WTC11 (cell line): ENCODE data around the gene RGS9. TPM values are rescaled to one million over a fixed set of nuclear protein-coding genes. Genes with fewer than 3 reads are reported as not detected.

ENCODE experiments used
- ATAC-seq: fragments of 200-7000 bp; cut with Tn5 transposase; 2 replicates; pipeline ENCODE4 v1.10.0; 2021; ENCODE audit warnings: mild to moderate bottlenecking, moderate library complexity
- CTCF ChIA-PET: fragments of 300-600 bp; sonication (Branson Sonifier 250); formaldehyde crosslinking; loops from one replicate; lab custom pipeline; 2021; ENCODE audit warnings: antibody characterized with exemption; lab: Charles Lee
- POLR2A ChIA-PET: fragments of 350-600 bp; sonication (Branson Sonifier 250); formaldehyde crosslinking; loops from one replicate; lab custom pipeline; 2021; ENCODE audit warnings: antibody characterized with exemption; lab: Charles Lee
- DNase-seq: peaks from one replicate; pipeline ENCODE4 v3.0.0; 2021; ENCODE audit warnings: low spot score
- H3K27ac Mint-ChIP-seq: 2 replicates; pipeline ENCODE4 v1.8.0; 2021; ENCODE audit warnings: mixed read lengths
- H3K27me3 Mint-ChIP-seq: 2 replicates; pipeline ENCODE4 v1.8.0; 2021; ENCODE audit warnings: low read depth, mild to moderate bottlenecking, moderate library complexity, mixed read lengths
- H3K36me3 Mint-ChIP-seq: 2 replicates; pipeline ENCODE4 v1.8.0; 2021; ENCODE audit warnings: mixed read lengths
- H3K4me1 Mint-ChIP-seq: 2 replicates; pipeline ENCODE4 v1.8.0; 2022; ENCODE audit warnings: mixed read lengths
- H3K4me3 Mint-ChIP-seq: 2 replicates; pipeline ENCODE4 v1.8.0; 2021; ENCODE audit warnings: mild to moderate bottlenecking, moderate library complexity, mixed read lengths
- H3K9me3 Mint-ChIP-seq: 2 replicates; pipeline ENCODE4 v1.8.0; 2021; ENCODE audit warnings: mixed read lengths
- AR ChIP-seq: fragments of 250-450 bp; sonication (Bioruptor Pico); IDR thresholded peaks from 2 replicates; pipeline ENCODE4 v1.9.0; 2021; ENCODE audit warnings: mild to moderate bottlenecking
- ELF4 ChIP-seq: sonication (generic); formaldehyde crosslinking; IDR thresholded peaks from 2 replicates; pipeline ENCODE4 v1.8.1; 2022; ENCODE audit warnings: low read depth, mild to moderate bottlenecking, moderate library complexity, missing genetic modification reagents
- ERG ChIP-seq: fragments of 250-450 bp; sonication (Bioruptor Pico); IDR thresholded peaks from 2 replicates; pipeline ENCODE4 v1.8.0; 2021; ENCODE audit warnings: mild to moderate bottlenecking
- ETV6 ChIP-seq: sonication (generic); formaldehyde crosslinking; IDR thresholded peaks from 2 replicates; pipeline ENCODE4 v1.8.1; 2022; ENCODE audit warnings: mild to moderate bottlenecking, missing genetic modification reagents
- FOXJ3 ChIP-seq: sonication (generic); formaldehyde crosslinking; IDR thresholded peaks from 2 replicates; pipeline ENCODE4 v1.9.0; 2021; ENCODE audit warnings: missing genetic modification reagents, mild to moderate bottlenecking, borderline replicate concordance
- FOXK1 ChIP-seq: sonication (generic); formaldehyde crosslinking; IDR thresholded peaks from 2 replicates; pipeline ENCODE4 v1.8.0; 2022; ENCODE audit warnings: mild to moderate bottlenecking, moderate library complexity, missing genetic modification reagents
- FOXP4 ChIP-seq: sonication (generic); formaldehyde crosslinking; IDR thresholded peaks from 2 replicates; pipeline ENCODE4 v1.8.0; 2022; ENCODE audit warnings: mild to moderate bottlenecking, missing genetic modification reagents
- IRF2 ChIP-seq: sonication (generic); formaldehyde crosslinking; IDR thresholded peaks from 2 replicates; pipeline ENCODE4 v1.8.0; 2022; ENCODE audit warnings: low read depth, missing genetic modification reagents, borderline replicate concordance
- NR1H2 ChIP-seq: sonication (generic); formaldehyde crosslinking; IDR thresholded peaks from 2 replicates; pipeline ENCODE4 v1.9.0; 2021; ENCODE audit warnings: mild to moderate bottlenecking, moderate library complexity, missing genetic modification reagents
- NR2C2 ChIP-seq: sonication (generic); formaldehyde crosslinking; IDR thresholded peaks from 2 replicates; pipeline ENCODE4 v1.8.0; 2022; ENCODE audit warnings: mild to moderate bottlenecking, missing genetic modification reagents
- PRRX2 ChIP-seq: fragments of 250-450 bp; sonication (Bioruptor Pico); IDR thresholded peaks from 2 replicates; pipeline ENCODE4 v1.8.0; 2021; ENCODE audit warnings: mild to moderate bottlenecking
- RELA ChIP-seq: sonication (generic); formaldehyde crosslinking; IDR thresholded peaks from 2 replicates; pipeline ENCODE4 v1.8.1; 2022; ENCODE audit warnings: missing genetic modification reagents, mild to moderate bottlenecking, borderline replicate concordance
- SOX15 ChIP-seq: fragments of 250-450 bp; sonication (Bioruptor Pico); IDR thresholded peaks from 2 replicates; pipeline ENCODE4 v1.9.0; 2021; ENCODE audit warnings: mild to moderate bottlenecking
- TEAD1 ChIP-seq: sonication (generic); formaldehyde crosslinking; IDR thresholded peaks from 2 replicates; pipeline ENCODE4 v1.8.0; 2022; ENCODE audit warnings: mild to moderate bottlenecking, missing genetic modification reagents
- TEAD4 ChIP-seq: sonication (generic); formaldehyde crosslinking; IDR thresholded peaks from 2 replicates; pipeline ENCODE4 v1.8.0; 2022; ENCODE audit warnings: mild to moderate bottlenecking, missing genetic modification reagents
- ZBTB21 ChIP-seq: sonication (generic); formaldehyde crosslinking; IDR thresholded peaks from 2 replicates; pipeline ENCODE4 v1.8.1; 2023; ENCODE audit warnings: mild to moderate bottlenecking, missing genetic modification reagents, borderline replicate concordance
- ZNF121 ChIP-seq: sonication (generic); formaldehyde crosslinking; IDR thresholded peaks from 2 replicates; pipeline ENCODE4 v1.8.0; 2023; ENCODE audit warnings: missing genetic modification reagents
- ZNF532 ChIP-seq: fragments of 250-450 bp; sonication (Bioruptor Pico); IDR thresholded peaks from 2 replicates; pipeline ENCODE4 v1.9.0; 2021; ENCODE audit warnings: mild to moderate bottlenecking, borderline replicate concordance
- total RNA-seq: library from RNA; stranded (reverse); gene quantifications from 3 replicates; pipeline ENCODE4 v1.2.3, GENCODE V29; 2021

RGS9 gene
- total RNA-seq, 1 experiment from 2014 or later: 11.3 TPM

- TF ChIP-seq TEAD4 (peak; percentile 68; the same call in 1 of the 2 replicates), TEAD1 (CRISPR knock-in tag) (peak; percentile 73; the same call in 1 of the 2 replicates), FOXK1 (CRISPR knock-in tag) (peak; percentile 71; the same call in 1 of the 2 replicates), ELF4 (CRISPR knock-in tag) (no peak), ZNF121 (CRISPR knock-in tag) (no peak), SOX15 (CRISPR knock-in tag) (no peak), ZNF532 (CRISPR knock-in tag) (0 out of 2 replicates have a peak, but pooled peaks have one; percentile 51), ERG (CRISPR knock-in tag) (peak; percentile 15; the same call in 1 of the 2 replicates), ZBTB21 (CRISPR knock-in tag) (no peak), NR1H2 (CRISPR knock-in tag) (no peak), AR (CRISPR knock-in tag) (no peak), ETV6 (CRISPR knock-in tag) (peak; percentile 50; the same call in 1 of the 2 replicates), FOXJ3 (CRISPR knock-in tag) (0 out of 2 replicates have a peak, but pooled peaks have one; percentile 35), IRF2 (CRISPR knock-in tag) (no peak), PRRX2 (no peak), NR2C2 (CRISPR knock-in tag) (no peak), RELA (CRISPR knock-in tag) (no peak), FOXP4 (CRISPR knock-in tag) (no peak)
- ATAC-seq (peak; percentile 91), DNase-seq (peak; percentile 55)
- POLR2A ChIA-PET: interaction anchor here (0.8 to 1.0 kb wide), 2 partner anchors 9 to 45 kb away, joined by 3 read pairs; no protein-coding TSS in a partner anchor
- Mint-ChIP-seq H3K27me3 (no peaks in the 10 kb centered on the region), H3K4me1 (peaks cover 42% of the 10 kb centered on the region), H3K36me3 (no peaks in the 10 kb centered on the region), H3K4me3 (peak overlapping the region; percentile 35), H3K27ac (peak overlapping the region; percentile 98), H3K9me3 (0 out of 2 replicates have a peak, but pooled peaks cover 3% of the 10 kb centered on the region)
- CTCF ChIA-PET: interaction anchor here (1.0 kb wide), 1 partner anchor 46 kb away, joined by 4 read pairs; the partner anchor contains the start of gene RGS9
Measured at GRCh38 chr17:65183736-65184135, 46.6 kb downstream of the RGS9 start.
